RWPE2 (cell line): Measurements from ENCODE around the gene LRRC45.
A peak's percentile ranks its signal among the peaks of the same experiment; 100 is the strongest.

Source experiments
- ATAC-seq: fragments of 200-7000 bp; cut with Tn5 transposase; 3 replicates; pipeline ENCODE4 v1.9.1; 2021; ENCODE audit warnings: low read depth
- DNase-seq: peaks from one replicate; pipeline ENCODE4 v3.0.0-alpha.2; 2020; ENCODE audit warnings: low spot score
- H3K27ac ChIP-seq: fragments of 450-650 bp; 2 replicates; pipeline ENCODE4 v1.5.1; 2017; ENCODE audit warnings: mild to moderate bottlenecking; ENCODE audit not compliant: poor library complexity, severe bottlenecking
- H3K27me3 ChIP-seq: fragments of 250-450 bp; sonication (Bioruptor Pico); 2 replicates; pipeline ENCODE4 v1.5.1; 2021; ENCODE audit warnings: mild to moderate bottlenecking, moderate library complexity; ENCODE audit not compliant: insufficient read depth, poor library complexity, severe bottlenecking
- H3K36me3 ChIP-seq: fragments of 250-450 bp; sonication (Bioruptor Pico); 2 replicates; pipeline ENCODE4 v1.5.1; 2020; ENCODE audit warnings: low read depth, mild to moderate bottlenecking, moderate library complexity
- H3K4me1 ChIP-seq: fragments of 250-450 bp; sonication (Bioruptor Pico); 2 replicates; pipeline ENCODE4 v1.5.1; 2021; ENCODE audit warnings: mild to moderate bottlenecking, moderate library complexity; ENCODE audit not compliant: insufficient read depth, poor library complexity, severe bottlenecking
- H3K4me3 ChIP-seq: fragments of 250-450 bp; sonication (Bioruptor Pico); 2 replicates; pipeline ENCODE4 v1.5.1; 2021; ENCODE audit warnings: mild to moderate bottlenecking, moderate library complexity; ENCODE audit not compliant: severe bottlenecking
- H3K9me3 ChIP-seq: fragments of 250-450 bp; sonication (Bioruptor Pico); 2 replicates; pipeline ENCODE4 v1.5.1; 2021; ENCODE audit warnings: mild to moderate bottlenecking, moderate library complexity; ENCODE audit not compliant: severe bottlenecking
- CTCF ChIP-seq: fragments of 450-650 bp; IDR thresholded peaks from one replicate; pipeline ENCODE4 v1.5.1; 2017; ENCODE audit warnings: mild to moderate bottlenecking, moderate library complexity; ENCODE audit not compliant: poor library complexity, severe bottlenecking

LRRC45 gene

GRCh38 chr17:82048571-82048971 is 25.5 kb downstream of the LRRC45 start:
- no peak overlapping the region for H3K27ac ChIP-seq
- H3K4me3 ChIP-seq: no peak overlapping the region
- no peak for TF ChIP-seq CTCF
- peaks cover 5% of the 10 kb centered on the region for H3K4me1 ChIP-seq
- H3K27me3 ChIP-seq: no peaks in the 10 kb centered on the region
- no peaks in the 10 kb centered on the region for H3K9me3 ChIP-seq
- no peak for ATAC-seq
- H3K36me3 ChIP-seq: peaks cover 45% of the 10 kb centered on the region
- no peak for DNase-seq

DNA sequence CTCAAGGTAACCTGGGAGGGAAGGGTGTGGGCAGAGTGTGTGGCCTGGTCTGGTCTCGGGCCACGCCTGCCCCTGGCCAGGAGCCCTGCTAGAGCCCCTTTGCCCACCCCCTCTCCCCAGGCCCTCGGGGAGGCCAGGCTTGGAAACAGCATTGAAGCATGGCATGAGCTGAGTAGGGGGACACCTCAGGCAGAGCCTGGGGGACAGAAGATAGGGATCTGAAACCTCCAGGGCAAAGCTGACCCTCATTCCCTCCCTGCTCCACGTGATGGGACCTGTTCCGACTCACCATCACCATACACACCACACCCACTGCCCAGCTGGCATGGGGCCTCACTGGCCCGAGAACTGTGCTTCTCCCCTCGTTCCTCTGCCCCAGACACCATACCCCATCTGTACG is 26.0 kb downstream of the LRRC45 start:
- no peaks in the 10 kb centered on the region for H3K9me3 ChIP-seq
- H3K36me3 ChIP-seq: peaks cover 50% of the 10 kb centered on the region
- DNase-seq (no peak), ATAC-seq (no peak)
- no peak overlapping the region for H3K4me3 ChIP-seq
- peaks cover 5% of the 10 kb centered on the region for H3K4me1 ChIP-seq
- TF ChIP-seq CTCF: no peak
- H3K27me3 ChIP-seq: no peaks in the 10 kb centered on the region
- H3K27ac ChIP-seq: no peak overlapping the region

DNA sequence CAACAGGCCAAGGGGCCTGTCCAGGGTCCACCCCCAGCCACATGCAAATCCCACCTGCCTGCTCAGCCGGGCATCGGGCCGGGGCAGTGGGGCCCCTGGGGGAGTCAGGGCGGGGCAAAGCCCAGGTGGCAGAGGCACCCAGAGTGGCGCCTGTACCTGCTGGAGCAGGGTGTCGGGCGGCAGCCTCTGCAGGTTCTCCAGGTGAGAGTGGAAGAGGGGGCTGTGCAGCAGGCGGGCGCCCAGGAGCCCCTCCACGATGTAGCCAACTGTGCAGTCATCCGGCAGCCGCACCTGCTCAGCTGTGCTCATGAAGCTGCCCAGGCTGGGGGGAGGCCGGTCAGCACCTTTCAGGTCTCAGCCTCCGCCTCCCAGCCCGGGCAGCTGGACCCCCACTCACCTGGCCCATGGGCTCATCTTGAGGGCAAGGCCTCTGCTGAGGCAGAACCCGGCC is 26.4 kb downstream of the LRRC45 start:
- ATAC-seq (no peak), DNase-seq (no peak)
- peaks cover 54% of the 10 kb centered on the region for H3K36me3 ChIP-seq
- no peaks in the 10 kb centered on the region for H3K9me3 ChIP-seq
- no peaks in the 10 kb centered on the region for H3K27me3 ChIP-seq
- no peak for TF ChIP-seq CTCF
- H3K27ac ChIP-seq: no peak overlapping the region
- no peak overlapping the region for H3K4me3 ChIP-seq
- peaks cover 5% of the 10 kb centered on the region for H3K4me1 ChIP-seq

DNA sequence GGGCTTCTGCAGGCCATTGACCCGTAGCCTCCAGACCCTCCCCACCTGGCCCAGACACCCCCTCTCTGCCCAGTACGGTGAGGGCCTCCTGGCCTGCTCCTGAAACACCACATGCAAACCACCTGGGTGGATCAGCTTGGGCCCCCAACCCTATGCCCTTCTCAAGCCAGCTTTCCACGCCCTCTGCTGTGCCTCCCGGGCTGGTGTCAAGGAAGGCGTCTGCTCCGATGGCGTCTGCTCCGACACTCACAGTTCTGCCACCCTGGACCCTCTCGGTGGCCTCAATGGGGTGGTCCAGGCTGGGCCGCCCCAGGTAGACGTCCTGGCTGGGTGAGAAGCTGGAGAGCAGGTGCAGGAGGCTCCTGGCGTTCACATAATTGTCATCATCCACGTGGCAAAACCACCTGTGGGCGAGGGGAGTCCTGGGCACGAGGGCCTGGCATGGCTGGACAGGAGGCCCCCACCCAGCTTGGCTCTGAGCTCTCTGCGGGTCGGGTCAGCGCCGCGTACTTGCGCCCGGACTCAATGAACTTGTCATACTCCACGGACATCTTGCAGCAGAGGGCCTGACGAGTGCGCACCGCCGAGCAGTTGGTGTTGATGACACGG is 27.2 kb downstream of the LRRC45 start:
- H3K4me1 ChIP-seq: peaks cover 5% of the 10 kb centered on the region
- no peak for DNase-seq

More for the DNA sequence above, 27.2 kb downstream of the LRRC45 start:
- Histone ChIP-seq H3K9me3 (no peaks in the 10 kb centered on the region), H3K36me3 (peaks cover 62% of the 10 kb centered on the region), H3K27me3 (no peaks in the 10 kb centered on the region), H3K27ac (peak overlapping the region; percentile 49), H3K4me3 (peak overlapping the region; percentile 99)
- no peak for ATAC-seq
- TF ChIP-seq CTCF: no peak
